ENCODE data around the gene WDR70.

DNA sequence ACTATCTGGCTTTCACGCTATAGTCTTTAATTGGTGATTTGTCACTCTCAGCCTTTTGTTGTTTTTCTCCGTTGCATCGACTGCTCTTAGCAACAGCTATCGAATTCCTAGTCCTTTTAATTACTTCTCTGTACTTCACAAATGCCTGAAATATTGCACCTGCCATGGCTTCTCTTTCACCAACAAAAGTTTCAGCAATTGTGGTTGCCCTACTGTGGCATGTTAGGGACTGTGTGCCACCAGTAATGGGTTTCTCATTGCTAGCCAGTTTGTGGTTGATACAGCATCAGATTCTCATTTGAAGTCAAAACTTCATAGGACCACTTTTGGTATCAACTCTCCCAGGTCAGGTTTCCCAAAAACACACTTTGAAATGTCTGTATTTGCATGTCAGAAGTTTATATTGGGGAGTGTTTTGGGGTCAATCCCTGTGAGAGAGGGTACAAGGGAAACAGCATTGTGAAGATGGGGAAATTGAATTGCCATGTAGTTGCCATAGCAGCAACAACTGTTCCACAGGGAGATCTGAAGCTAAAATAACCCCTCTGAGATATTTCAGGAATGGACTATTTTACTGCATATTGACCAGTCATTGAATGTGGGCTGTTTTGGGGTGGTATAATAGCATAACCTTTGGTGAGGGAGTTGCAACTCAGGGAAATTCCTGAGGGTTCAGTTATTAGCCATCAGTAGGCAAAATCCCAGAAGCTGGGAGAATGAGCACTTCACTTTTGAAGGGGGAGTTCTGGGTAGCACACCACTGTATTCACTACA is 99.2 kb downstream of the WDR70 start:
- TF ChIP-seq EP300 (IDR thresholded peaks at IDR 0.05) = no peak
- TF ChIP-seq, protein P1, sequence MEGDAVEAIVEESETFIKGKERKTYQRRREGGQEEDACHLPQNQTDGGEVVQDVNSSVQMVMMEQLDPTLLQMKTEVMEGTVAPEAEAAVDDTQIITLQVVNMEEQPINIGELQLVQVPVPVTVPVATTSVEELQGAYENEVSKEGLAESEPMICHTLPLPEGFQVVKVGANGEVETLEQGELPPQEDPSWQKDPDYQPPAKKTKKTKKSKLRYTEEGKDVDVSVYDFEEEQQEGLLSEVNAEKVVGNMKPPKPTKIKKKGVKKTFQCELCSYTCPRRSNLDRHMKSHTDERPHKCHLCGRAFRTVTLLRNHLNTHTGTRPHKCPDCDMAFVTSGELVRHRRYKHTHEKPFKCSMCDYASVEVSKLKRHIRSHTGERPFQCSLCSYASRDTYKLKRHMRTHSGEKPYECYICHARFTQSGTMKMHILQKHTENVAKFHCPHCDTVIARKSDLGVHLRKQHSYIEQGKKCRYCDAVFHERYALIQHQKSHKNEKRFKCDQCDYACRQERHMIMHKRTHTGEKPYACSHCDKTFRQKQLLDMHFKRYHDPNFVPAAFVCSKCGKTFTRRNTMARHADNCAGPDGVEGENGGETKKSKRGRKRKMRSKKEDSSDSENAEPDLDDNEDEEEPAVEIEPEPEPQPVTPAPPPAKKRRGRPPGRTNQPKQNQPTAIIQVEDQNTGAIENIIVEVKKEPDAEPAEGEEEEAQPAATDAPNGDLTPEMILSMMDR (IDR thresholded peaks at IDR 0.05) = no peak

All from ovary (tissue), 3 donors.